H9 (cell line): ENCODE results near the gene FLOT2. TPM values are rescaled to one million over a fixed set of nuclear protein-coding genes. Genes with fewer than 3 reads are reported as not detected.
A peak's percentile ranks its signal among the peaks of the same experiment; 100 is the strongest.

Source experiments
- DNase-seq: peaks from one replicate; pipeline ENCODE4 v3.0.0-alpha.2; 2017
- H2AFZ ChIP-seq: one replicate; pipeline ENCODE4 v1.6.1; 2013; ENCODE audit warnings: mild to moderate bottlenecking, low read length, control low read depth, moderate library complexity
- H2AK5ac ChIP-seq: 2 replicates; pipeline ENCODE4 v1.6.1; 2013; ENCODE audit warnings: low read length, control low read depth, mixed read lengths; ENCODE audit not compliant: insufficient read length
- H2BK120ac ChIP-seq: one replicate; pipeline ENCODE4 v1.6.1; 2013; ENCODE audit warnings: low read depth, mild to moderate bottlenecking, low read length, control low read depth, inconsistent platforms; ENCODE audit not compliant: poor library complexity, severe bottlenecking
- H2BK12ac ChIP-seq: 2 replicates; pipeline ENCODE4 v1.6.1; 2013; ENCODE audit warnings: low read length, control low read depth, mixed read lengths, low read depth; ENCODE audit not compliant: insufficient read length
- H2BK15ac ChIP-seq: 2 replicates; pipeline ENCODE4 v1.6.1; 2013; ENCODE audit warnings: low read depth, low read length, control low read depth
- H2BK20ac ChIP-seq: one replicate; pipeline ENCODE4 v1.6.1; 2013; ENCODE audit warnings: low read depth, mild to moderate bottlenecking, low read length, control low read depth, inconsistent platforms; ENCODE audit not compliant: poor library complexity, severe bottlenecking
- H2BK5ac ChIP-seq: 2 replicates; pipeline ENCODE4 v1.6.1; 2013; ENCODE audit warnings: low read length, control low read depth, mixed read lengths; ENCODE audit not compliant: insufficient read length
- H3K14ac ChIP-seq: 2 replicates; pipeline ENCODE4 v1.6.1; 2013; ENCODE audit warnings: low read length, control low read depth; ENCODE audit not compliant: insufficient read depth
- H3K18ac ChIP-seq: 2 replicates; pipeline ENCODE4 v1.6.1; 2013; ENCODE audit warnings: low read depth, mild to moderate bottlenecking, mixed read lengths, low read length, control low read depth; ENCODE audit not compliant: insufficient read length
- H3K23ac ChIP-seq: 2 replicates; pipeline ENCODE4 v1.6.1; 2013; ENCODE audit warnings: low read length, control low read depth, mixed read lengths, low read depth; ENCODE audit not compliant: insufficient read length
- H3K23me2 ChIP-seq: 2 replicates; pipeline ENCODE4 v1.6.1; 2013; ENCODE audit warnings: low read depth, mild to moderate bottlenecking, mixed read lengths, low read length, control low read depth; ENCODE audit not compliant: insufficient read length, poor library complexity, severe bottlenecking
- H3K27ac ChIP-seq: 2 replicates; pipeline ENCODE4 v1.5.1; 2013; ENCODE audit warnings: low read length, control low read depth, mixed read lengths, low read depth; ENCODE audit not compliant: insufficient read length
- H3K27me3 ChIP-seq: 2 replicates; pipeline ENCODE4 v1.6.1; 2013; ENCODE audit warnings: low read length, control low read depth, inconsistent platforms; ENCODE audit not compliant: insufficient read depth
- H3K4ac ChIP-seq: 2 replicates; pipeline ENCODE4 v1.6.1; 2013; ENCODE audit warnings: low read depth, mild to moderate bottlenecking, control low read depth, inconsistent platforms, low read length, moderate library complexity
- H3K4me1 ChIP-seq: 2 replicates; pipeline ENCODE4 v1.6.1; 2013; ENCODE audit warnings: low read length, control low read depth, inconsistent platforms; ENCODE audit not compliant: insufficient read depth
- H3K4me2 ChIP-seq: 2 replicates; pipeline ENCODE4 v1.6.1; 2013; ENCODE audit warnings: low read length, control low read depth, mixed read lengths; ENCODE audit not compliant: insufficient read length, insufficient read depth
- H3K56ac ChIP-seq: 2 replicates; pipeline ENCODE4 v1.6.1; 2013; ENCODE audit warnings: low read depth, mild to moderate bottlenecking, mixed read lengths, low read length, control low read depth; ENCODE audit not compliant: insufficient read length
- H3K79me1 ChIP-seq: 2 replicates; pipeline ENCODE4 v1.6.1; 2013; ENCODE audit warnings: low read depth, mild to moderate bottlenecking, moderate library complexity, low read length, control low read depth, inconsistent platforms; ENCODE audit not compliant: insufficient read depth, poor library complexity, severe bottlenecking
- H3K79me2 ChIP-seq: 2 replicates; pipeline ENCODE4 v1.6.1; 2013; ENCODE audit warnings: low read length, control low read depth, inconsistent platforms; ENCODE audit not compliant: insufficient read depth
- H3K9ac ChIP-seq: 2 replicates; pipeline ENCODE4 v1.6.1; 2013; ENCODE audit warnings: low read length, control low read depth, mixed read lengths; ENCODE audit not compliant: insufficient read length; ENCODE audit errors: extremely low read depth
- H3K9me3 ChIP-seq: one replicate; pipeline ENCODE4 v1.6.1; 2013; ENCODE audit warnings: low read depth, low read length, inconsistent platforms; ENCODE audit not compliant: control insufficient read depth
- H3T11ph ChIP-seq: one replicate; pipeline ENCODE4 v1.6.1; 2013; ENCODE audit warnings: mild to moderate bottlenecking, low read length, control low read depth, inconsistent platforms
- H4K20me1 ChIP-seq: one replicate; pipeline ENCODE4 v1.6.1; 2013; ENCODE audit not compliant: control insufficient read depth, insufficient read length, insufficient read depth
- H4K5ac ChIP-seq: 2 replicates; pipeline ENCODE4 v1.6.1; 2013; ENCODE audit warnings: low read depth, mild to moderate bottlenecking, mixed read lengths, low read length, control low read depth; ENCODE audit not compliant: insufficient read length
- H4K8ac ChIP-seq: replicated peaks from 2 replicates; pipeline ENCODE4 v1.6.1; 2013; ENCODE audit warnings: low read length, control low read depth, mixed read lengths, low read depth; ENCODE audit not compliant: insufficient read length
- H4K91ac ChIP-seq: 2 replicates; pipeline ENCODE4 v1.6.1; 2013; ENCODE audit warnings: low read depth, mild to moderate bottlenecking, moderate library complexity, mixed read lengths, low read length, control low read depth; ENCODE audit not compliant: insufficient read length
- H3K27ac Mint-ChIP-seq, 3 experiments: 2 replicates in 2 of 3; 3 replicates in 1 of 3; pipeline ENCODE4 v1.8.0; 2020 to 2021; ENCODE audit warnings: mixed read lengths in 3 of 3, mild to moderate bottlenecking in 1 of 3, moderate library complexity in 1 of 3
- H3K27me3 Mint-ChIP-seq: 2 replicates; pipeline ENCODE4 v1.8.0; 2021; ENCODE audit warnings: low read depth, mild to moderate bottlenecking, moderate library complexity, mixed read lengths
- H3K36me3 Mint-ChIP-seq, 3 experiments: 2 replicates in 2 of 3; 3 replicates in 1 of 3; pipeline ENCODE4 v1.8.0; 2020 to 2021; ENCODE audit warnings: low read depth in 3 of 3, mixed read lengths in 3 of 3; ENCODE audit not compliant: insufficient read depth in 1 of 3
- H3K4me1 Mint-ChIP-seq, 2 experiments: 2 replicates each; pipeline ENCODE4 v1.8.0; 2020; ENCODE audit warnings: mixed read lengths in 2 of 2
- H3K4me3 Mint-ChIP-seq, 2 experiments: 2 replicates in 1 of 2; 3 replicates in 1 of 2; pipeline ENCODE4 v1.8.0; 2020 to 2021; ENCODE audit warnings: mild to moderate bottlenecking in 2 of 2, mixed read lengths in 2 of 2, moderate library complexity in 1 of 2
- H3K9me3 Mint-ChIP-seq, 2 experiments: 2 replicates in 1 of 2; 3 replicates in 1 of 2; pipeline ENCODE4 v1.8.0; 2020; ENCODE audit warnings: mild to moderate bottlenecking in 2 of 2, mixed read lengths in 2 of 2, moderate library complexity in 1 of 2
- WGBS: extraction: QIAGEN DNeasy Blood & Tissue Kit; methylation state at CpG from one replicate; pipeline ENCODE4 v1.1.7; 2013; ENCODE audit warnings: missing lambda C conversion rate, low lambda C conversion rate, mixed read lengths; ENCODE audit not compliant: insufficient read length; ENCODE audit errors: extremely low coverage; 5-methylcytosine and 5-hydroxymethylcytosine counted together
- total RNA-seq: library from RNA; stranded (reverse); gene quantifications from 2 replicates; pipeline ENCODE4 v1.2.1, GENCODE V29; 2021
- TF ChIP-seq, protein P1 (sequence below): fragments of 200-600 bp; sonication (generic); conservative IDR thresholded peaks from 3 replicates; pipeline ENCODE4 v1.8.0; 2021; ENCODE audit warnings: antibody characterized with exemption, mild to moderate bottlenecking

FLOT2 gene
- total RNA-seq, 1 experiment from 2014 or later, result 173 TPM

DNA sequence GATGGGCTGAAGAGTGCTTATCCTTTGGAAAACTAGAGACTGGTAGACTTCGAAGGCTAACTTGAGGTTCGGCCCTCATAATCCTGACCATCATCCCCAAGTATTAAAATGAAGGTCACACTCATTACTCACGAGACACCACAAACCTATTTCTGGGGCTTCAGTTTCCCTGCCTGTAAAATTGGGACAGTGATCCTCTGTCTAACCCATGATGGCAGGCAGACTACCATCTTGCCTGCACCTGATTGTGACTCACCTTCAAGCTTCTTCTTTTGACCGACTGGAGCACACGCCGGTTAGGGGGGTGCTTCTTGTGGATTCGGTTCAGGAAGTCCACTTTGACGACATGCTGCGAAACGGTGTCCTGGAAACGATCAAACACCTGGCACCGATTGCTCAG lies 19.5 kb upstream of the FLOT2 start:
- TF ChIP-seq, protein P1, sequence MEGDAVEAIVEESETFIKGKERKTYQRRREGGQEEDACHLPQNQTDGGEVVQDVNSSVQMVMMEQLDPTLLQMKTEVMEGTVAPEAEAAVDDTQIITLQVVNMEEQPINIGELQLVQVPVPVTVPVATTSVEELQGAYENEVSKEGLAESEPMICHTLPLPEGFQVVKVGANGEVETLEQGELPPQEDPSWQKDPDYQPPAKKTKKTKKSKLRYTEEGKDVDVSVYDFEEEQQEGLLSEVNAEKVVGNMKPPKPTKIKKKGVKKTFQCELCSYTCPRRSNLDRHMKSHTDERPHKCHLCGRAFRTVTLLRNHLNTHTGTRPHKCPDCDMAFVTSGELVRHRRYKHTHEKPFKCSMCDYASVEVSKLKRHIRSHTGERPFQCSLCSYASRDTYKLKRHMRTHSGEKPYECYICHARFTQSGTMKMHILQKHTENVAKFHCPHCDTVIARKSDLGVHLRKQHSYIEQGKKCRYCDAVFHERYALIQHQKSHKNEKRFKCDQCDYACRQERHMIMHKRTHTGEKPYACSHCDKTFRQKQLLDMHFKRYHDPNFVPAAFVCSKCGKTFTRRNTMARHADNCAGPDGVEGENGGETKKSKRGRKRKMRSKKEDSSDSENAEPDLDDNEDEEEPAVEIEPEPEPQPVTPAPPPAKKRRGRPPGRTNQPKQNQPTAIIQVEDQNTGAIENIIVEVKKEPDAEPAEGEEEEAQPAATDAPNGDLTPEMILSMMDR, result no peak
- H2AK5ac ChIP-seq, result no peak overlapping the region
- no peaks in the 10 kb centered on the region for H4K20me1 ChIP-seq

More for the DNA sequence above, 19.5 kb upstream of the FLOT2 start:
- Histone ChIP-seq H3K4ac (no peak overlapping the region), H3K56ac (no peak overlapping the region), H3K4me1 (no peaks in the 10 kb centered on the region), H3K23me2 (no peaks in the 10 kb centered on the region), H3K9me3 (no peaks in the 10 kb centered on the region), H3K27ac (no peak overlapping the region), H2BK120ac (no peak overlapping the region), H2AFZ (no peak overlapping the region), H2BK12ac (no peak overlapping the region), H4K91ac (no peak overlapping the region), H3K18ac (no peak overlapping the region), H3K14ac (no peak overlapping the region), H2BK15ac (no peak overlapping the region), H2BK5ac (no peak overlapping the region), H4K8ac (no peak overlapping the region), H2BK20ac (no peak overlapping the region), H3K79me2 (no peaks in the 10 kb centered on the region), H3T11ph (no peak overlapping the region), H3K9ac (no peak overlapping the region), H3K23ac (no peak overlapping the region), H3K27me3 (no peaks in the 10 kb centered on the region), H4K5ac (no peak overlapping the region), H3K79me1 (no peaks in the 10 kb centered on the region), H3K4me2 (no peak overlapping the region)
- DNase-seq, result no peak
- H3K27ac Mint-ChIP-seq, result peak overlapping the region in 2 of 3 experiments; percentile 32 to 73; a peak in 2 of 7 replicates
- peaks cover 76 to 92% (median 92%) of the 10 kb centered on the region in 3 experiments for H3K36me3 Mint-ChIP-seq
- H3K27me3 Mint-ChIP-seq, result no peaks in the 10 kb centered on the region
- no CpG with 5 or more reads among the region's 12 CpGs for WGBS
- no peaks in the 10 kb centered on the region for H3K9me3 Mint-ChIP-seq
- no peaks in the 10 kb centered on the region for H3K4me1 Mint-ChIP-seq
- H3K4me3 Mint-ChIP-seq, result no peak overlapping the region
